Natural killer cell (primary cell): ENCODE measurements around the gene GRID1. TPM values are rescaled to one million over a fixed set of nuclear protein-coding genes. Genes with fewer than 3 reads are reported as not detected.

ENCODE experiments used
- ATAC-seq, 3 donors: fragments of 150-1000 bp in 2 of 3; fragments of 200-7000 bp in 1 of 3; cut with Tn5 transposase; 1 replicate in 1 of 3; 2 replicates in 2 of 3; pipeline ENCODE4 v1.10.0; 2021; ENCODE audit warnings: mild to moderate bottlenecking in 2 of 3, moderate library complexity in 2 of 3
- DNase-seq, 2 donors: peaks; one replicate each; pipeline versions ENCODE4 v3.0.0 to v3.0.0-alpha.2; 2013 to 2021; ENCODE audit warnings: mixed read lengths in 1 of 2
- H3K27ac ChIP-seq: one replicate; pipeline ENCODE4 v1.5.1; 2013; ENCODE audit warnings: mild to moderate bottlenecking, low read length
- H3K27me3 ChIP-seq: one replicate; pipeline ENCODE4 v1.6.1; 2013; ENCODE audit warnings: low read length; ENCODE audit not compliant: control insufficient read depth, insufficient read depth
- H3K36me3 ChIP-seq: one replicate; pipeline ENCODE4 v1.6.1; 2013; ENCODE audit warnings: low read length; ENCODE audit not compliant: control insufficient read depth, insufficient read depth
- H3K4me1 ChIP-seq: one replicate; pipeline ENCODE4 v1.6.1; 2013; ENCODE audit warnings: low read length; ENCODE audit not compliant: control insufficient read depth, insufficient read depth
- H3K4me3 ChIP-seq: one replicate; pipeline ENCODE4 v1.5.1; 2013; ENCODE audit warnings: low read length
- H3K9me3 ChIP-seq: one replicate; pipeline ENCODE4 v1.6.1; 2013; ENCODE audit warnings: low read length; ENCODE audit not compliant: control insufficient read depth, insufficient read depth
- H3K27ac Mint-ChIP-seq, 2 donors: one replicate each; pipeline ENCODE4 v1.8.0; 2022; ENCODE audit warnings: mild to moderate bottlenecking in 2 of 2, mixed read lengths in 2 of 2, moderate library complexity in 1 of 2
- H3K27me3 Mint-ChIP-seq, 2 donors: one replicate each; pipeline ENCODE4 v1.8.0; 2022; ENCODE audit warnings: low read depth in 2 of 2, mixed read lengths in 2 of 2
- H3K36me3 Mint-ChIP-seq: one replicate; pipeline ENCODE4 v1.8.0; 2022; ENCODE audit warnings: mixed read lengths
- H3K4me1 Mint-ChIP-seq, 2 donors: one replicate each; pipeline ENCODE4 v1.8.0; 2022; ENCODE audit warnings: mixed read lengths in 2 of 2
- H3K4me3 Mint-ChIP-seq: one replicate; pipeline ENCODE4 v1.8.0; 2022; ENCODE audit warnings: mild to moderate bottlenecking, moderate library complexity, mixed read lengths
- H3K9me3 Mint-ChIP-seq, 2 donors: one replicate each; pipeline ENCODE4 v1.8.0; 2022; ENCODE audit warnings: mixed read lengths in 2 of 2
- WGBS: methylation state at CpG from one replicate; pipeline ENCODE4 v1.1.7; 2013; ENCODE audit warnings: missing lambda C conversion rate; ENCODE audit not compliant: insufficient coverage; 5-methylcytosine and 5-hydroxymethylcytosine counted together
- intact Hi-C: fragments of 100-400 bp; cut with micrococcal nuclease; formaldehyde crosslinking; loops from one replicate; pipeline ENCODE4 v1.14.2; 2022
- total RNA-seq, 4 donors: library from RNA; stranded (reverse); fragments of 120-200 nt in 1 of 4; gene quantifications; one replicate each; pipeline versions ENCODE4 v1.2.3 to v1.2.4, GENCODE V29; 2013 to 2022
- TF ChIP-seq, protein P1 (sequence below): fragments of 200-600 bp; IDR thresholded peaks from one replicate; pipeline ENCODE4 v1.8.0; 2022; ENCODE audit warnings: antibody characterized with exemption

Gene GRID1
- total RNA-seq, 3 donors from 2014 or later (not counting 1 experiment from before 2014, with no cell fraction given): not detected

DNA sequence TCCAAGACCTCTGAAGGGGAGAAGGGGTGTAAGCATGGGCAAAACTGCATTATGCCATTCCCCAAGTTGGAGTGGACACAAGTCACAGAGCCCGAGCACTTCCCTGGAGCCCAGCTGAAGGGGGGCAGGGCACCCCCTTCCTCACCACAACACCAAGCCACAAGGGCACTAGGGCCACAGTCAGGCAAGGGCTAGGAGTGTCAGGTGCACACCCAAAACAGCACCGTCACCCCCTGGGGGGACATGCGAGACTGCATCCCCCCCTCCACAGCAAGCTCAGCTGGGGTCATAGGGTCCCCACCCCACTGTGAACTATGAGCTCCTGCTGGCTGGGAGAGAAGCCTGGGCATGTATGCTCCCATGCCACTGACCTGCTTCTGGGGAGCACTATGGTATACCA is 143.9 kb downstream of the GRID1 start:
- Mint-ChIP-seq H3K4me3 (no peak overlapping the region), H3K27me3 (no peaks in the 10 kb centered on the region), H3K9me3 (no peaks in the 10 kb centered on the region), H3K36me3 (no peaks in the 10 kb centered on the region), H3K27ac (no peak overlapping the region), H3K4me1 (no peaks in the 10 kb centered on the region)
- Histone ChIP-seq H3K36me3 (no peaks in the 10 kb centered on the region), H3K4me1 (no peaks in the 10 kb centered on the region), H3K27me3 (no peaks in the 10 kb centered on the region), H3K4me3 (no peak overlapping the region), H3K9me3 (no peaks in the 10 kb centered on the region), H3K27ac (no peak overlapping the region)
- ATAC-seq: no peak
- intact Hi-C loops: no loop called here
- TF ChIP-seq, protein P1, sequence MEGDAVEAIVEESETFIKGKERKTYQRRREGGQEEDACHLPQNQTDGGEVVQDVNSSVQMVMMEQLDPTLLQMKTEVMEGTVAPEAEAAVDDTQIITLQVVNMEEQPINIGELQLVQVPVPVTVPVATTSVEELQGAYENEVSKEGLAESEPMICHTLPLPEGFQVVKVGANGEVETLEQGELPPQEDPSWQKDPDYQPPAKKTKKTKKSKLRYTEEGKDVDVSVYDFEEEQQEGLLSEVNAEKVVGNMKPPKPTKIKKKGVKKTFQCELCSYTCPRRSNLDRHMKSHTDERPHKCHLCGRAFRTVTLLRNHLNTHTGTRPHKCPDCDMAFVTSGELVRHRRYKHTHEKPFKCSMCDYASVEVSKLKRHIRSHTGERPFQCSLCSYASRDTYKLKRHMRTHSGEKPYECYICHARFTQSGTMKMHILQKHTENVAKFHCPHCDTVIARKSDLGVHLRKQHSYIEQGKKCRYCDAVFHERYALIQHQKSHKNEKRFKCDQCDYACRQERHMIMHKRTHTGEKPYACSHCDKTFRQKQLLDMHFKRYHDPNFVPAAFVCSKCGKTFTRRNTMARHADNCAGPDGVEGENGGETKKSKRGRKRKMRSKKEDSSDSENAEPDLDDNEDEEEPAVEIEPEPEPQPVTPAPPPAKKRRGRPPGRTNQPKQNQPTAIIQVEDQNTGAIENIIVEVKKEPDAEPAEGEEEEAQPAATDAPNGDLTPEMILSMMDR: no peak
- 28% methylated on average over 3 of the region's 3 CpGs for WGBS
- DNase-seq: no peak

DNA sequence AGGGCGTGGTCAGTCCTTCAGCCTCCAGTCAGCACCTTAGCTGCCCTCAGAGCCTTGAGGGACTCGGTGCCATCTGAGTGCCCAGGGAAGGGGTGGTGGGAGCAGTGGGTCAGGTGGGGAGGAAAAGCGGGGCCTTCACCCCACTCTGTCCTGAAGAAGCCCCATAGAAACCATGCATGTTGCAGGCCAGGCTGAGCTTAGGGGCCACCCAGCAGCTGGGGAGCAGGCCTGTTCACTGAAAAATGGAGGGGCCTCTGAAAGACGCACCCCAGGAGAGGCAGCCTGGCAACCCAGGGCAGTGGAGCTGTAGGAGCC is 144.3 kb downstream of the GRID1 start:
- H3K9me3 Mint-ChIP-seq: no peaks in the 10 kb centered on the region
- Histone ChIP-seq H3K36me3 (no peaks in the 10 kb centered on the region), H3K9me3 (no peaks in the 10 kb centered on the region), H3K4me1 (no peaks in the 10 kb centered on the region), H3K27ac (no peak overlapping the region), H3K27me3 (no peaks in the 10 kb centered on the region), H3K4me3 (no peak overlapping the region)
- ATAC-seq (no peak), DNase-seq (no peak)
- H3K4me1 Mint-ChIP-seq: no peaks in the 10 kb centered on the region
- no peaks in the 10 kb centered on the region for H3K27me3 Mint-ChIP-seq
- H3K4me3 Mint-ChIP-seq: no peak overlapping the region
- intact Hi-C loops: no loop called here
- no peak overlapping the region for H3K27ac Mint-ChIP-seq
- WGBS: 80% methylated on average over 4 of the region's 4 CpGs
- TF ChIP-seq, protein P1: no peak
- no peaks in the 10 kb centered on the region for H3K36me3 Mint-ChIP-seq

DNA sequence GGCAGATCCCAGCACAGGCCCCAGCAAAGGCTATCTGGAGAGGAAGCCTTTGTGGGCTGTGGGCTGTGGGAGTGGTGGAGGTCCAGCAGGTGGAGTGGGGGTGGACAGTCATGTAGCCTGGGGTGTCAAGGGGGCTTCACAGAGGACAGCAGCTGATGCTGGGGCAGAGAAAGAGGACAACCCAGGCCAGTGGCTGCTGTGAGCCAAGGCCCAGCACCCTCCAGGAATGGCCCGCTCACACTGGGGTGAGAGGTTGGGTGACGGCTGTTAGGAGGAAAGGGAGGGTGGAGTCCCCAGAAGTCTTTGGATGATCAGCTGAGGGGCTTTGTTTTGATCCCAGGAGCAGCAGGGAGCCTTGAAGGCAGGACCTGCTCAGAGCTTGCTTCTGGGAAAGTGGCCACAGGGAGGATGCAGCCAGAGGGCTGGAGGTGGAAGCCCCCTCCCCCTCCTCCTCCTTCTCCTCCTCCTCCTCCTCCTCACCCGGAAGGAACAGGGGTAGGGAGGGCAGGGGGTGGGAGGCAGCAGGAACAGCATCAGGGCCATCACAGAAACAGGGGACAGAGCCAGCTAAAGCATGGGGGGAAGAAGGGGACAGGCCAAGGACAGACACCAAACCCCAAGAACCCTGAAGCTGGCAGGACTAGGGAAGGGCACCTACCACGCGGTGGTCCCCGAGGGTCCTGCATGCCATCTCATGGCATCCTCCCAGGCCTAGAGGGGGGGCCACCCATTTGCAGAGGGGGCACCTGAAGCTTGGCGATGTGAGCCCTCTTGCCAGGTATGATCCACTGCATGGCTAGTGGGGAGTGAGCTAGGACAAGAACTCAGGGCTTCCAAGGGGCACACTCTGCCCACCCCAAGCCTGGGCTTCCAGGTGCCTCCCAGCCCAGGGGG is 144.9 kb downstream of the GRID1 start:
- H3K9me3 ChIP-seq: no peaks in the 10 kb centered on the region
- H3K27me3 ChIP-seq: no peaks in the 10 kb centered on the region
- intact Hi-C loops: no loop called here
- Mint-ChIP-seq H3K36me3 (no peaks in the 10 kb centered on the region), H3K27ac (no peak overlapping the region), H3K9me3 (no peaks in the 10 kb centered on the region), H3K27me3 (no peaks in the 10 kb centered on the region), H3K4me3 (no peak overlapping the region), H3K4me1 (no peaks in the 10 kb centered on the region)
- no peak overlapping the region for H3K4me3 ChIP-seq
- no peak for DNase-seq
- WGBS: 87% methylated on average over 6 of the region's 7 CpGs
- H3K36me3 ChIP-seq: no peaks in the 10 kb centered on the region
- ATAC-seq: no peak
- H3K4me1 ChIP-seq: no peaks in the 10 kb centered on the region
- no peak overlapping the region for H3K27ac ChIP-seq
- TF ChIP-seq, protein P1: no peak

DNA sequence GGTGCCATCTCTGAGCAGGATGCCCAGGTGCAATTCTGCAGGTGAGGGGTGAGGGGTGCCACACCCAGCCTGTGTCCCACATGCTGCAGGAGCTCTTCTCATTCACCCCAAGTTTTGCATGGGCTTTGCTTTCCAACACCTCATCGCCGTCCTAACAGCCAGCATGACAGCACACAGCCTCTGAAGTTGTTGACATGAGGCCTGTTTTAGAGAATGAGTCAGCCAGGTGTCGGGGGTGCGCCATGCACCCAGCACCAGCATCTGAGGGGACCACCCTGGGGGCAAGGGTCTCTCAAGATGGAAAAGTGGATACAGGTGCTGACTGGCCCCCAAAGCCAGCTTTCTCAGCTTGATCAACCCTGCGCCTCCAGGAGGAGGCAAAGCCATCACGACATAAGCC is 146.0 kb downstream of the GRID1 start:
- 95% methylated on average over 6 of the region's 6 CpGs for WGBS
- no peak for ATAC-seq
- no peak for DNase-seq
- Histone ChIP-seq H3K4me3 (no peak overlapping the region), H3K36me3 (no peaks in the 10 kb centered on the region), H3K4me1 (no peaks in the 10 kb centered on the region), H3K27ac (no peak overlapping the region), H3K9me3 (no peaks in the 10 kb centered on the region), H3K27me3 (no peaks in the 10 kb centered on the region)
- intact Hi-C loops: no loop called here
- TF ChIP-seq, protein P1: no peak
- Mint-ChIP-seq H3K4me1 (no peaks in the 10 kb centered on the region), H3K36me3 (no peaks in the 10 kb centered on the region), H3K4me3 (no peak overlapping the region), H3K27me3 (no peaks in the 10 kb centered on the region), H3K27ac (no peak overlapping the region), H3K9me3 (no peaks in the 10 kb centered on the region)
